ENCODE data around the gene MYO3B.

The MYO3B gene

DNA sequence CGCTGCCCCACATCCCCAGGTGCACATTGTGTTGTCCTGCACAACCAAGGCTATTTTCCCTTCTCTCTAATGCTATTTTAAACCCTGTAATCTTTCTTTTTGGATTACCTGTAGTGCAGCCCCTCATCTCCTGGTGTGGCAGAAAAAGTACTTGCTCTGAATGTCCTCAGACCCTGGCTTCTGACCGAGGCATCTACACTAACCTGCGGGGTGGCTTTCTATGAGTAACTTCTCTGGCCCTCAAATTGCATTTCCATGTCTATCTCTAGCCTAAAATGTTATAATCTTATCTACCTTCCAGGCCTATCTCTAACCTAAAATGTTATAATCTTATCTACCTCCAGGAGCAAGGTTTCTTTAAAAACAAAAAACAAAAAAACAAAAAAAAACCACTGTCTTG lies 519.0 kb downstream of the MYO3B start:
- in situ Hi-C loops (cut with MboI; ENCODE audit: low sequenced_read_pairs, unreplicated experiment): no loop called here
- no peak for DNase-seq (ENCODE audit: low spot score)
- TF ChIP-seq, protein P1, sequence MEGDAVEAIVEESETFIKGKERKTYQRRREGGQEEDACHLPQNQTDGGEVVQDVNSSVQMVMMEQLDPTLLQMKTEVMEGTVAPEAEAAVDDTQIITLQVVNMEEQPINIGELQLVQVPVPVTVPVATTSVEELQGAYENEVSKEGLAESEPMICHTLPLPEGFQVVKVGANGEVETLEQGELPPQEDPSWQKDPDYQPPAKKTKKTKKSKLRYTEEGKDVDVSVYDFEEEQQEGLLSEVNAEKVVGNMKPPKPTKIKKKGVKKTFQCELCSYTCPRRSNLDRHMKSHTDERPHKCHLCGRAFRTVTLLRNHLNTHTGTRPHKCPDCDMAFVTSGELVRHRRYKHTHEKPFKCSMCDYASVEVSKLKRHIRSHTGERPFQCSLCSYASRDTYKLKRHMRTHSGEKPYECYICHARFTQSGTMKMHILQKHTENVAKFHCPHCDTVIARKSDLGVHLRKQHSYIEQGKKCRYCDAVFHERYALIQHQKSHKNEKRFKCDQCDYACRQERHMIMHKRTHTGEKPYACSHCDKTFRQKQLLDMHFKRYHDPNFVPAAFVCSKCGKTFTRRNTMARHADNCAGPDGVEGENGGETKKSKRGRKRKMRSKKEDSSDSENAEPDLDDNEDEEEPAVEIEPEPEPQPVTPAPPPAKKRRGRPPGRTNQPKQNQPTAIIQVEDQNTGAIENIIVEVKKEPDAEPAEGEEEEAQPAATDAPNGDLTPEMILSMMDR (IDR thresholded peaks at IDR 0.05; ENCODE audit: borderline replicate concordance, control extremely low read depth, extremely low read depth, insufficient read depth, missing control alignments): no peak

DNA sequence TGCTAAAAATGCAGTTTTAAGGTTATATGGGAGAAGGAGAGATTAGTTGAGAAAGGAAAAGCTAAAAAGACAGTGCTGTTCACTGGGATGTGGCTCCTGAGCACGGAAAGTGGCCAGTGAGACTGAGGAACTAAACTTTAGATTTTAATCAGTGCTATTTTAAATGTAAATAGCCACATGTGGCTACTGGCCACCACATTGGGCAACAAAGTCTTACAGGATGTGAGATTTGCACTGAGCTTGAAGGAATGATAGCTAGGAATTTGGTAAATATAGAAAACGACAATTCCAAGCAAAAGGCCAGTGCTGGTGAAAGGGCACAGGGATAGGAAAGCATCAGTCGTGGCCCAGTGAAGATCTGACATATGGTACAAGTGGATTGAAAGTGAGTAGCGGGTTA lies 523.1 kb downstream of the MYO3B start:
- in situ Hi-C loops (cut with MboI; ENCODE audit: low sequenced_read_pairs, unreplicated experiment): loop anchor here (25.0 kb wide), 1 partner anchor 1386 kb away; the partner anchor contains the start of gene DLX1
- TF ChIP-seq, protein P1 (IDR thresholded peaks at IDR 0.05; ENCODE audit: borderline replicate concordance, control extremely low read depth, extremely low read depth, insufficient read depth, missing control alignments): no peak
- no peak for DNase-seq (ENCODE audit: low spot score)

DNA sequence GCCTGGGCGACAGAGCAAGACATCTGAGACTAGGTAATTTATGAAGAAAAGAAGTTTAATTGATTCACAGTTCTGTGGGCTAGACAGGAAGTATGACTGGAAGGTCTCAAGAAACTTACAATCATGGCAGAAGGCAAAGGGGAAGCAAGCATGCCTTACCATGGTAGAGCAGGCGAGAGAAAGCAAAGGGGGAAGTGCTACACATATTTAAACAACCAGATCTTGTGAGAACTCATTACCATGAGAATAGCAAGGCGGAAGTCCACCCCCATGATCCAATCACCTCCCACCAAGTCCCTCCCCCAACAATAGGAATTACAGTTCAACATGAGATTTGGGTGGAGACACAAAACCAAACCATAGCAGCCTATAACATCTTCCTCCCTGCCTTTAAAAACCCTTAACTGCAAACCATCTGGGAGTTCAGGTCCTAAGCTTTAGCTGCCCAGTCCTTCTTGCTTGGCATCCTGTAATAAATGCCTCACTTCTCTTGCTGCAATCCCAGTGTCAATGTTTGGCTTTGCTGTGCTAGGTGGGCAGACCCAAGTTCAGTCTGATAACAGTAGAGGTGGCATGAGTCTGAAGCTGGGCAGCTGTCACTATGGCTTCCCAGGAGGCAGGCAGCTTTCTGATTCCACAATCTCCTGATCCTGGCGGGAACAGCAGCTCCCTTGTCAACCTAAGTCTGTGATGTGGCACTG lies 526.0 kb downstream of the MYO3B start:
- no peak for DNase-seq (ENCODE audit: low spot score)
- in situ Hi-C loops (cut with MboI; ENCODE audit: low sequenced_read_pairs, unreplicated experiment): loop anchor here (25.0 kb wide), 1 partner anchor 1383 kb away; the partner anchor contains the start of gene DLX1
- TF ChIP-seq, protein P1 (IDR thresholded peaks at IDR 0.05; ENCODE audit: borderline replicate concordance, control extremely low read depth, extremely low read depth, insufficient read depth, missing control alignments): no peak
